GM12878 (cell line): ENCODE measurements around the gene POLRMT. TPM values are rescaled to one million over a fixed set of nuclear protein-coding genes. Genes with fewer than 3 reads are reported as not detected.

Experiments used
- BACH1 ChIP-seq: fragments of 450-650 bp; IDR thresholded peaks from 2 replicates; pipeline ENCODE4 v1.6.1; 2017; ENCODE audit warnings: mild to moderate bottlenecking, borderline replicate concordance
- CBX5 ChIP-seq: sonication (generic); IDR thresholded peaks from 2 replicates; pipeline ENCODE4 v1.6.1; 2016; ENCODE audit warnings: low read depth, moderate library complexity, mild to moderate bottlenecking, inconsistent platforms
- CHD2 ChIP-seq: IDR thresholded peaks from 2 replicates; pipeline ENCODE4 v1.6.1; 2011; ENCODE audit warnings: low read depth, low read length, improper control_type of control experiment, borderline replicate concordance
- E4F1 ChIP-seq: fragments of 450-650 bp; IDR thresholded peaks from 2 replicates; pipeline ENCODE4 v1.6.1; 2018; ENCODE audit warnings: borderline replicate concordance, mild to moderate bottlenecking; ENCODE audit not compliant: partially characterized antibody
- EZH2 ChIP-seq: IDR thresholded peaks from 2 replicates; pipeline ENCODE4 v1.6.1; 2012; ENCODE audit warnings: low read depth, mild to moderate bottlenecking, control low read depth, inconsistent platforms, low read length, borderline replicate concordance; ENCODE audit not compliant: control insufficient read depth
- FOXK2 ChIP-seq: fragments of 450-650 bp; IDR thresholded peaks from 2 replicates; pipeline ENCODE4 v1.6.1; 2017; ENCODE audit warnings: mild to moderate bottlenecking, moderate library complexity
- MTA3 ChIP-seq: IDR thresholded peaks from 2 replicates; pipeline ENCODE4 v1.6.1; 2012; ENCODE audit warnings: low read length, inconsistent platforms, borderline replicate concordance
- MYB ChIP-seq: fragments of 150-350 bp; IDR thresholded peaks from 2 replicates; pipeline ENCODE4 v1.6.1; 2014; ENCODE audit warnings: mild to moderate bottlenecking, low read depth, low read length, borderline replicate concordance
- PAX5 ChIP-seq: IDR thresholded peaks from 2 replicates; pipeline ENCODE4 v1.6.1; 2011; ENCODE audit warnings: low read depth, low read length, borderline replicate concordance
- POLR2A ChIP-seq: IDR thresholded peaks from 2 replicates; pipeline ENCODE4 v1.6.1; 2011; ENCODE audit warnings: low read depth, mild to moderate bottlenecking, low read length
- REST ChIP-seq: IDR thresholded peaks from 2 replicates; pipeline ENCODE4 v1.6.1; 2012; ENCODE audit warnings: mild to moderate bottlenecking, low read depth, low read length
- SIX5 ChIP-seq: IDR thresholded peaks from 2 replicates; pipeline ENCODE4 v1.6.1; 2011; ENCODE audit warnings: mild to moderate bottlenecking, low read depth, low read length, moderate library complexity; ENCODE audit not compliant: severe bottlenecking
- SMAD5 ChIP-seq: IDR thresholded peaks from 2 replicates; pipeline ENCODE4 v1.6.1; 2016; ENCODE audit warnings: antibody characterized with exemption, low read depth
- SREBF1 ChIP-seq: IDR thresholded peaks from 2 replicates; pipeline ENCODE4 v1.6.1; 2012; ENCODE audit warnings: mild to moderate bottlenecking, low read length
- SRF ChIP-seq, 2 experiments: IDR thresholded peaks; 2 replicates each; pipeline ENCODE4 v1.6.1; 2011; ENCODE audit warnings: low read depth in 2 of 2, low read length in 2 of 2, mild to moderate bottlenecking in 1 of 2, moderate library complexity in 1 of 2
- TBL1XR1 ChIP-seq: IDR thresholded peaks from 2 replicates; pipeline ENCODE4 v1.6.1; 2012; ENCODE audit warnings: low read depth, low read length, improper control_type of control experiment
- TCF7 ChIP-seq: IDR thresholded peaks from 2 replicates; pipeline ENCODE4 v1.6.1; 2014; ENCODE audit warnings: antibody characterized with exemption, borderline replicate concordance
- ZZZ3 ChIP-seq: IDR thresholded peaks from 2 replicates; pipeline ENCODE4 v1.6.1; 2011; ENCODE audit warnings: low read depth; ENCODE audit not compliant: control insufficient read depth, insufficient read length
- polyA plus RNA-seq, 11 experiments: library from polyadenylated mRNA; depleted of rRNA in 4 of 11; unstranded in 6 of 11; stranded (reverse) in 5 of 11; fragments of >200 nt; fragmentation: Nextera tagmentation in 4 of 11; fragmentation: Illumina TruSeq in 1 of 11; extraction: Ambion mirVana in 4 of 11; extraction: Trizol in 1 of 11; gene quantifications; 1 replicate in 1 of 11; 2 replicates in 10 of 11; pipeline versions ENCODE4 v1.2.1 to v1.2.3, GENCODE V29; 2011 to 2016; ENCODE audit warnings: inconsistent platforms in 2 of 11, missing spikeins in 2 of 11, low read depth in 1 of 11
- total RNA-seq, 4 experiments: library from RNA; depleted of rRNA in 3 of 4; stranded (reverse); fragments of >200 nt in 3 of 4; fragmentation: Illumina TruSeq in 1 of 4; extraction: Trizol in 1 of 4; gene quantifications; 2 replicates each; pipeline versions ENCODE4 v1.2.1 to v1.2.3, GENCODE V29; 2013 to 2021
- TF ChIP-seq, protein P1 (sequence below): IDR thresholded peaks from 2 replicates; pipeline ENCODE4 v1.6.1; 2011; ENCODE audit warnings: mild to moderate bottlenecking, low read depth, low read length, moderate library complexity; ENCODE audit not compliant: insufficient replicate concordance
- TF ChIP-seq, protein P2 (sequence below): fragments of 450-650 bp; IDR thresholded peaks from 2 replicates; pipeline ENCODE4 v1.6.1; 2016; ENCODE audit warnings: mild to moderate bottlenecking
- TF ChIP-seq, protein P3 (sequence below): IDR thresholded peaks from 2 replicates; pipeline ENCODE4 v1.6.1; 2012; ENCODE audit warnings: low read length, inconsistent platforms

The POLRMT gene
- total and polyA plus RNA-seq, 10 of the 15 experiments (the other 5 are each of a cell fraction or from before 2014, with no cell fraction given), result 9.9 to 57.6 (median 34.6) TPM

GRCh38 chr19:680287-681028, 47.1 kb upstream of the POLRMT start (continued):
- TF ChIP-seq, protein P1, sequence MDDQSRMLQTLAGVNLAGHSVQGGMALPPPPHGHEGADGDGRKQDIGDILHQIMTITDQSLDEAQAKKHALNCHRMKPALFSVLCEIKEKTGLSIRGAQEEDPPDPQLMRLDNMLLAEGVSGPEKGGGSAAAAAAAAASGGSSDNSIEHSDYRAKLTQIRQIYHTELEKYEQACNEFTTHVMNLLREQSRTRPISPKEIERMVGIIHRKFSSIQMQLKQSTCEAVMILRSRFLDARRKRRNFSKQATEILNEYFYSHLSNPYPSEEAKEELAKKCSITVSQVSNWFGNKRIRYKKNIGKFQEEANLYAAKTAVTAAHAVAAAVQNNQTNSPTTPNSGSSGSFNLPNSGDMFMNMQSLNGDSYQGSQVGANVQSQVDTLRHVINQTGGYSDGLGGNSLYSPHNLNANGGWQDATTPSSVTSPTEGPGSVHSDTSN, result no peak
- TF ChIP-seq TCF7 (no peak), MYB (no peak), POLR2A (peak; percentile 82), FOXK2 (no peak), SIX5 (no peak), SMAD5 (no peak), CBX5 (no peak), REST (no peak), PAX5 (peak; percentile 22; the same call in 1 of the 2 replicates), MTA3 (no peak), SRF (IDR thresholded peaks at IDR 0.05; ENCODE audit: low read depth in 2 of 2, low read length in 2 of 2) (no peak), SREBF1 (no peak), CHD2 (0 out of 2 replicates have a peak, but pooled peaks have one; percentile 10), BACH1 (peak; percentile 95; the same call in 1 of the 2 replicates), EZH2 (no peak), TBL1XR1 (0 out of 2 replicates have a peak, but pooled peaks have one; percentile 25), ZZZ3 (no peak), E4F1 (no peak)
- TF ChIP-seq, protein P2, sequence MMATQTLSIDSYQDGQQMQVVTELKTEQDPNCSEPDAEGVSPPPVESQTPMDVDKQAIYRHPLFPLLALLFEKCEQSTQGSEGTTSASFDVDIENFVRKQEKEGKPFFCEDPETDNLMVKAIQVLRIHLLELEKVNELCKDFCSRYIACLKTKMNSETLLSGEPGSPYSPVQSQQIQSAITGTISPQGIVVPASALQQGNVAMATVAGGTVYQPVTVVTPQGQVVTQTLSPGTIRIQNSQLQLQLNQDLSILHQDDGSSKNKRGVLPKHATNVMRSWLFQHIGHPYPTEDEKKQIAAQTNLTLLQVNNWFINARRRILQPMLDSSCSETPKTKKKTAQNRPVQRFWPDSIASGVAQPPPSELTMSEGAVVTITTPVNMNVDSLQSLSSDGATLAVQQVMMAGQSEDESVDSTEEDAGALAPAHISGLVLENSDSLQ, result peak; percentile 59
- TF ChIP-seq, protein P3, sequence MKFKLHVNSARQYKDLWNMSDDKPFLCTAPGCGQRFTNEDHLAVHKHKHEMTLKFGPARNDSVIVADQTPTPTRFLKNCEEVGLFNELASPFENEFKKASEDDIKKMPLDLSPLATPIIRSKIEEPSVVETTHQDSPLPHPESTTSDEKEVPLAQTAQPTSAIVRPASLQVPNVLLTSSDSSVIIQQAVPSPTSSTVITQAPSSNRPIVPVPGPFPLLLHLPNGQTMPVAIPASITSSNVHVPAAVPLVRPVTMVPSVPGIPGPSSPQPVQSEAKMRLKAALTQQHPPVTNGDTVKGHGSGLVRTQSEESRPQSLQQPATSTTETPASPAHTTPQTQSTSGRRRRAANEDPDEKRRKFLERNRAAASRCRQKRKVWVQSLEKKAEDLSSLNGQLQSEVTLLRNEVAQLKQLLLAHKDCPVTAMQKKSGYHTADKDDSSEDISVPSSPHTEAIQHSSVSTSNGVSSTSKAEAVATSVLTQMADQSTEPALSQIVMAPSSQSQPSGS, result no peak
